Fibroblast of the aortic adventitia (primary cell): ENCODE measurements around the gene HDGFL2. TPM values are rescaled to one million over a fixed set of nuclear protein-coding genes. Genes with fewer than 3 reads are reported as not detected.

ENCODE experiments used
- DNase-seq: peaks from one replicate; pipeline ENCODE4 v3.0.0-alpha.2; 2010; ENCODE audit warnings: low read depth
- H3K4me3 ChIP-seq: 2 replicates; pipeline ENCODE4 v1.5.1; 2011; ENCODE audit warnings: low read depth, mild to moderate bottlenecking, control low read depth, low read length, moderate library complexity
- small RNA-seq: library from RNA; depleted of rRNA; stranded (forward); fragments of <200 nt; gene quantifications from one replicate; pipeline ENCODE3, GENCODE V24; 2012
- total RNA-seq: library from RNA; depleted of rRNA; stranded (reverse); fragments of >200 nt; gene quantifications from 2 replicates; pipeline ENCODE4 v1.2.3, GENCODE V29; 2012; ENCODE audit warnings: low replicate concordance
- TF ChIP-seq, protein P1 (sequence below): IDR thresholded peaks from 2 replicates; pipeline ENCODE4 v1.5.1; 2011; ENCODE audit warnings: mild to moderate bottlenecking, low read length, control low read depth, inconsistent platforms; ENCODE audit not compliant: insufficient read depth

Gene HDGFL2
- total RNA-seq, 1 donor = 41.0 TPM

- DNase-seq = no peak
- TF ChIP-seq, protein P1, sequence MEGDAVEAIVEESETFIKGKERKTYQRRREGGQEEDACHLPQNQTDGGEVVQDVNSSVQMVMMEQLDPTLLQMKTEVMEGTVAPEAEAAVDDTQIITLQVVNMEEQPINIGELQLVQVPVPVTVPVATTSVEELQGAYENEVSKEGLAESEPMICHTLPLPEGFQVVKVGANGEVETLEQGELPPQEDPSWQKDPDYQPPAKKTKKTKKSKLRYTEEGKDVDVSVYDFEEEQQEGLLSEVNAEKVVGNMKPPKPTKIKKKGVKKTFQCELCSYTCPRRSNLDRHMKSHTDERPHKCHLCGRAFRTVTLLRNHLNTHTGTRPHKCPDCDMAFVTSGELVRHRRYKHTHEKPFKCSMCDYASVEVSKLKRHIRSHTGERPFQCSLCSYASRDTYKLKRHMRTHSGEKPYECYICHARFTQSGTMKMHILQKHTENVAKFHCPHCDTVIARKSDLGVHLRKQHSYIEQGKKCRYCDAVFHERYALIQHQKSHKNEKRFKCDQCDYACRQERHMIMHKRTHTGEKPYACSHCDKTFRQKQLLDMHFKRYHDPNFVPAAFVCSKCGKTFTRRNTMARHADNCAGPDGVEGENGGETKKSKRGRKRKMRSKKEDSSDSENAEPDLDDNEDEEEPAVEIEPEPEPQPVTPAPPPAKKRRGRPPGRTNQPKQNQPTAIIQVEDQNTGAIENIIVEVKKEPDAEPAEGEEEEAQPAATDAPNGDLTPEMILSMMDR = no peak
Observed at GRCh38 chr19:4548238-4548584, 76.1 kb downstream of the HDGFL2 start.

DNA sequence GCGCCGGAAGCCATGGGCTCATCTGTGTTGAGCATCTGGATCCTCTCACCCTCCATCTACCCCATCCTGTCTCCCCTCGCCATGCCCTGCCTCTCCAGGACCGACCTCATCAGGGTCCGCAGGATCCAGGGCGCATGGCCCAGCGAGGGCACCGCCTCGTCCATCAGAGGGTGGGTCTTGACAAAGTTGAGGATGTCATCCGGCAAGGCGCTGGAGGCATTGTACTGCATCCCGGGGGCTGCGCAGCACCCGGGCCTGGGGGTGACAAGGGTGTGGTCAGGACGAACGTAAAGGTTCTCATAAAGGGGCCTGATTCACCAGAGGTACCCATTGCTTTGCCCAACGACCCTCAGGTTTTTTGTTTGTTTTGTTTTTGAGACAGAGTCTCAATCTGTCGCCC is 77.9 kb downstream of the HDGFL2 start:
- H3K4me3 ChIP-seq = no peak overlapping the region
- no peak for DNase-seq
- TF ChIP-seq, protein P1 = no peak

More at GRCh38 chr19:4548238-4548584, 76.1 kb downstream of the HDGFL2 start:
- no peak overlapping the region for H3K4me3 ChIP-seq

- no peak overlapping the region for H3K4me3 ChIP-seq
- DNase-seq = no peak
- TF ChIP-seq, protein P1 = no peak
Observed at GRCh38 chr19:4550479-4551050, 78.5 kb downstream of the HDGFL2 start.

Small RNA genes within 50 kb of the gene (small RNA-seq; reads per million reads assigned to genes)
- not detected for gene MIR4746

Other genes with a start within 250 kb of the HDGFL2 start
- 0.33 TPM in 1 of 2 replicates, not detected in the other for gene EBI3, start 242.8 kb upstream of the HDGFL2 start, total RNA-seq
- 16.8 and 17.2 TPM in 2 replicates for gene YJU2, start 225.2 kb upstream of the HDGFL2 start, total RNA-seq
- gene SHD, start 193.0 kb upstream of the HDGFL2 start, total RNA-seq = not detected in 2 replicates
- not detected in 2 replicates for gene TMIGD2, start 169.9 kb upstream of the HDGFL2 start, total RNA-seq
- 6.3 and 7.5 TPM in 2 replicates for gene FSD1, start 167.7 kb upstream of the HDGFL2 start, total RNA-seq
- gene STAP2, start 133.5 kb upstream of the HDGFL2 start, total RNA-seq = 1.2 and 7.5 TPM in 2 replicates
- 5.4 and 13.2 TPM in 2 replicates for gene MPND, start 128.7 kb upstream of the HDGFL2 start, total RNA-seq
- 49.1 and 97.2 TPM in 2 replicates for gene SH3GL1, start 71.8 kb upstream of the HDGFL2 start, total RNA-seq
- 8.6 and 25.8 TPM in 2 replicates for gene CHAF1A, start 69.7 kb upstream of the HDGFL2 start, total RNA-seq
- 87.9 and 126 TPM in 2 replicates for gene UBXN6, start 14.5 kb upstream of the HDGFL2 start, total RNA-seq
- 0.90 and 6.6 TPM in 2 replicates for gene PLIN4, start 46.2 kb downstream of the HDGFL2 start, total RNA-seq
- gene PLIN5, start 62.9 kb downstream of the HDGFL2 start, total RNA-seq = 0.16 TPM in 1 of 2 replicates, not detected in the other
- not detected in 2 replicates for gene LRG1, start 67.7 kb downstream of the HDGFL2 start, total RNA-seq
- 0.72 and 1.7 TPM in 2 replicates for gene SEMA6B, start 87.4 kb downstream of the HDGFL2 start, total RNA-seq
- gene TNFAIP8L1, start 167.2 kb downstream of the HDGFL2 start, total RNA-seq = 1.1 and 2.3 TPM in 2 replicates
- gene MYDGF, start 198.0 kb downstream of the HDGFL2 start, total RNA-seq = 61.2 and 112 TPM in 2 replicates